Measurements from ENCODE around the gene BMI1.

DNA sequence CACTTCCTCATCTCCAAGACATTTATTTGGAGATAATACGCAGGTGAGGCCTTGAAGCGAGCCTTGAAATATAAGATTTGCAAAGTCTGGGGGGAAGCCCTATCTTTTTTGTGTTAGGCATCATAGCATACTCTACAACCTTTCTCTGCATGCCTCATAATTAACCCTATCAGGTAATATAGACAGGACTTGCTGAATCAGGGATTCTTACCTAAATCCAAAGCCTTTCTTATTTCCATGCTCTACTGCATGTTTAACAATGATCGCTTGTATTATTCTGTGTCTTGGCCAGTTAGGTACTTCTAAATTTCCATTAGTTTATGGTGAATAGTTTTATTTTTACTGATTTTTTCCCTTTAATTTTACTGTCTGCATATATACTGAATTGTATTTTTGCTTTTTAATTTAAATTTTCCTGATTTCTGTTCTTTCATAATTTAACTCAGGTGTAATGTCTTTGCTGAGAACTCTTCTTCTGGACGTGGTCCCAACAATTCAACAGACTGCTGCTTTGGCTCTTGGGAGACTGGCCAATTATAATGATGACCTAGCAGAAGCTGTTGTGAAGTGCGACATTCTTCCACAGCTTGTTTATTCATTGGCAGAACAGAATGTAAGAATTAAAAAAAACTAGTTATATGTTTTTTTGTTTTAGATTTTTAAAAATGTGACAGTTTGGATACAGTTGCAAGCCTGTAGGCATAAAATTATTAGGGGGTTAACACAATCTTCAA, 43.7 kb downstream of the BMI1 start:
- TF ChIP-seq CTCF (IDR thresholded peaks at IDR 0.05; ENCODE audit: poor library complexity) = no peak
- TF ChIP-seq EZH2phosphoT487 (IDR thresholded peaks at IDR 0.05; ENCODE audit: low read depth, severe bottlenecking, unreplicated experiment) = no peak
